ENCODE data around the gene PTPA. TPM values are rescaled to one million over a fixed set of nuclear protein-coding genes. Genes with fewer than 3 reads are reported as not detected.
"Not testable (repeated sequence)": the region's sequence is repeated elsewhere in the genome, so short reads cannot be mapped to it uniquely, and the experiment has no call there.

PTPA gene
- total and polyA plus RNA-seq, 10 of the 15 experiments (the other 5 are each of a cell fraction or from before 2014, with no cell fraction given) = 1.6 to 111 (median 55.1) TPM

- Histone ChIP-seq H3K79me2 (ENCODE audit: control insufficient read depth, insufficient read depth, low read length) (no peaks in the 10 kb centered on the region), H3K4me2 (ENCODE audit: control insufficient read depth, insufficient read depth) (no peak overlapping the region), H3K4me1 (ENCODE audit: control insufficient read depth, insufficient read depth, low read length) (no peaks in the 10 kb centered on the region), H3K4me3 (no peak overlapping the region), H4K20me1 (ENCODE audit: control insufficient read depth, insufficient read depth) (no peaks in the 10 kb centered on the region), H3K9ac (ENCODE audit: control insufficient read depth, insufficient read depth, low read length) (no peak overlapping the region), H3K27ac (ENCODE audit: control insufficient read depth, insufficient read depth) (no peak overlapping the region), H2AFZ (ENCODE audit: control insufficient read depth, low read depth, low read length) (no peak overlapping the region), H3K9me3 (replicated peaks; ENCODE audit: control insufficient read depth, insufficient read depth, low read length) (no peaks in the 10 kb centered on the region), H3K27me3 (replicated peaks in 1 of 2; ENCODE audit: control insufficient read depth in 2 of 2, insufficient read depth in 2 of 2, low read length in 1 of 2) (no peaks in the 10 kb centered on the region), H3K36me3 (ENCODE audit: control insufficient read depth in 2 of 2, insufficient read depth in 2 of 2, low read length in 1 of 2) (no peaks in the 10 kb centered on the region)
- in situ Hi-C loops (cut with MboI) (no loop called here), intact Hi-C loops (cut with micrococcal nuclease; ENCODE audit: unreplicated experiment) (no loop called here)
- RAD21 ChIA-PET (ENCODE audit: unreplicated experiment) = interaction anchor here (1.1 kb wide), 1 partner anchor 13 kb away, joined by 3 read pairs; no protein-coding TSS in a partner anchor
- BruUV-seq (replicated peaks) = no TSS peak
- CTCF ChIA-PET = interaction anchor here (1.2 to 5.6 kb wide), 2 partner anchors 20 to 31 kb away, joined by 5 to 21 read pairs; no protein-coding TSS in a partner anchor
- TF ChIP-seq NFYB (IDR thresholded peaks at IDR 0.05; ENCODE audit: insufficient read depth, low read depth, low read length) (peak; percentile 67), RAD21 (IDR thresholded peaks at IDR 0.05; ENCODE audit: insufficient read depth, low read depth, low read length) (no peak), KLF5 (IDR thresholded peaks at IDR 0.05; ENCODE audit: partially characterized antibody) (no peak), ZNF217 (IDR thresholded peaks at IDR 0.05) (no peak)
- SMC1A ChIA-PET (ENCODE audit: uncharacterized antibody, unreplicated experiment) = no interaction called here
- DNase-seq (ENCODE audit: low read depth, low spot score) (no peak), ATAC-seq (peak; percentile 46; the same call in 1 of the 3 replicates), FAIRE-seq (no peak)
- POLR2A ChIA-PET = no interaction called here
- WGBS (ENCODE audit: insufficient coverage, insufficient replicate concordance, low lambda C conversion rate, missing lambda C conversion rate) = 54% methylated on average over 11 of the region's 11 CpGs
Measured at GRCh38 chr9:129162497-129163197, 51.4 kb downstream of the PTPA start.

DNA sequence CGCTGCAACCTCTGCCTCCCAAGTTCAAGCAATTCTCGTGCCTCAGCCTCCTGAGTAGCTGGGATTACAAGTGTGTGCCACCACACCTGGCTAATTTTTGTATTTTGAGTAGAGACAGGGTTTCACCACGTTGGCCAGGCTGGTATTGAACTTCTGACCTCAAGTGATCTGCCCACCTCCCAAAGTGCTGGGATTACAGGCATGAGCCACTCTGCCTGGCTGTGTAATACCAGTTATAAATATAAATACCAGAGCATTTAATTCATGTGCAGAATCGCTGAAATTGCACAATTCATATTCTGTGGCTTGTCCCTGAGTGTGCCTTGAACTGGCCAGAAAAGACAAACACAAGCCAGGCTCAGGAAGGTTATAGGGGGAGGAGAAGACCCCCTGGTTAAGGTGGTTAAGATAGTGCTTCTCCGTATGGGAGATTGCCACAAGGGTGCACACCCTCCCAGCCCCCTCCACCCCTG is 52.0 kb downstream of the PTPA start:
- H2AFZ ChIP-seq (ENCODE audit: control insufficient read depth, low read depth, low read length); H4K20me1 ChIP-seq (ENCODE audit: control insufficient read depth, insufficient read depth); H3K4me3 ChIP-seq; H3K27me3 ChIP-seq (replicated peaks in 1 of 2; ENCODE audit: control insufficient read depth in 2 of 2, insufficient read depth in 2 of 2, low read length in 1 of 2); H3K9me3 ChIP-seq (replicated peaks; ENCODE audit: control insufficient read depth, insufficient read depth, low read length); intact Hi-C loops (cut with micrococcal nuclease; ENCODE audit: unreplicated experiment); H3K4me1 ChIP-seq (ENCODE audit: control insufficient read depth, insufficient read depth, low read length); DNase-seq (ENCODE audit: low read depth, low spot score); H3K36me3 ChIP-seq (ENCODE audit: control insufficient read depth in 2 of 2, insufficient read depth in 2 of 2, low read length in 1 of 2); ATAC-seq; H3K27ac ChIP-seq (ENCODE audit: control insufficient read depth, insufficient read depth); FAIRE-seq; in situ Hi-C loops (cut with MboI); BruUV-seq (replicated peaks); POLR2A ChIA-PET; H3K79me2 ChIP-seq (ENCODE audit: control insufficient read depth, insufficient read depth, low read length); H3K9ac ChIP-seq (ENCODE audit: control insufficient read depth, insufficient read depth, low read length); H3K4me2 ChIP-seq (ENCODE audit: control insufficient read depth, insufficient read depth); SMC1A ChIA-PET (ENCODE audit: uncharacterized antibody, unreplicated experiment): not testable (repeated sequence)
- 27% methylated on average over 5 of the region's 5 CpGs for WGBS (ENCODE audit: insufficient coverage, insufficient replicate concordance, low lambda C conversion rate, missing lambda C conversion rate)
- CTCF ChIA-PET = interaction anchor here (1.2 to 5.6 kb wide), 2 partner anchors 20 to 32 kb away, joined by 5 to 21 read pairs; no protein-coding TSS in a partner anchor
- RAD21 ChIA-PET (ENCODE audit: unreplicated experiment) = interaction anchor here (1.1 kb wide), 1 partner anchor 14 kb away, joined by 3 read pairs; no protein-coding TSS in a partner anchor
